T-cell (primary cell): Measurements from ENCODE around the gene ZNF142. TPM values are rescaled to one million over a fixed set of nuclear protein-coding genes. Genes with fewer than 3 reads are reported as not detected.

Experiments used
- ATAC-seq, 4 experiments: fragments of 200-7000 bp in 3 of 4; fragments of 150-1000 bp in 1 of 4; cut with Tn5 transposase; replicated peaks in 1 of 4; 1 replicate in 3 of 4; 2 replicates in 1 of 4; pipeline ENCODE4 v1.10.0; 2021; ENCODE audit warnings: moderate library complexity in 3 of 4, mild to moderate bottlenecking in 2 of 4, moderate number of reproducible peaks in 1 of 4
- CTCF ChIA-PET, 2 donors: fragments of 300-600 bp; sonication (Branson Sonifier 250); formaldehyde crosslinking; loops; one replicate each; lab custom pipeline; 2022; ENCODE audit warnings: antibody characterized with exemption in 2 of 2; lab: Charles Lee
- POLR2A ChIA-PET, 2 donors: fragments of 300-600 bp; sonication (Branson Sonifier 250); formaldehyde crosslinking; loops; one replicate each; lab custom pipeline; 2022; ENCODE audit warnings: antibody characterized with exemption in 2 of 2; lab: Charles Lee
- DNase-seq, 35 experiments: peaks; one replicate each; pipeline versions ENCODE4 v3.0.0 to v3.0.0-alpha.2; 2013 to 2023
- H3K27ac ChIP-seq: one replicate; pipeline ENCODE4 v1.5.1; 2013; ENCODE audit warnings: low read length
- H3K27me3 ChIP-seq, 2 experiments: replicated peaks in 1 of 2; 1 replicate in 1 of 2; 2 replicates in 1 of 2; pipeline versions ENCODE4 v1.6.1 to v1.7.0; 2013; ENCODE audit warnings: low read length in 1 of 2, mixed read lengths in 1 of 2; ENCODE audit not compliant: control insufficient read depth in 2 of 2, insufficient read depth in 2 of 2; ENCODE audit errors: extremely low read depth in 1 of 2
- H3K36me3 ChIP-seq, 2 donors: 1 replicate in 1 of 2; 2 replicates in 1 of 2; pipeline versions ENCODE4 v1.6.1 to v1.7.0; 2013; ENCODE audit warnings: low read length in 1 of 2; ENCODE audit not compliant: control insufficient read depth in 2 of 2, insufficient read depth in 1 of 2; ENCODE audit errors: extremely low read depth in 1 of 2
- H3K4me1 ChIP-seq, 2 experiments: 1 replicate in 1 of 2; 2 replicates in 1 of 2; pipeline versions ENCODE4 v1.6.1 to v1.7.0; 2013; ENCODE audit warnings: low read length in 2 of 2, mixed read lengths in 1 of 2; ENCODE audit not compliant: insufficient read depth in 2 of 2, control insufficient read depth in 1 of 2; ENCODE audit errors: extremely low read depth in 1 of 2
- H3K4me3 ChIP-seq, 2 donors: 1 replicate in 1 of 2; 2 replicates in 1 of 2; pipeline versions ENCODE4 v1.5.1 to v1.7.0; 2013; ENCODE audit warnings: mild to moderate bottlenecking in 2 of 2, low read length in 1 of 2, moderate library complexity in 1 of 2; ENCODE audit not compliant: control insufficient read depth in 1 of 2; ENCODE audit errors: extremely low read depth in 1 of 2
- H3K9me3 ChIP-seq: 2 replicates; pipeline ENCODE4 v1.7.0; 2013
- H3K27ac Mint-ChIP-seq, 2 donors: one replicate each; pipeline ENCODE4 v1.8.0; 2020 to 2021; ENCODE audit warnings: mild to moderate bottlenecking in 2 of 2, mixed read lengths in 2 of 2
- H3K27me3 Mint-ChIP-seq, 2 donors: one replicate each; pipeline ENCODE4 v1.8.0; 2021 to 2022; ENCODE audit warnings: mixed read lengths in 2 of 2
- H3K36me3 Mint-ChIP-seq: one replicate; pipeline ENCODE4 v1.8.0; 2021; ENCODE audit warnings: mixed read lengths
- H3K4me1 Mint-ChIP-seq, 3 donors: one replicate each; pipeline ENCODE4 v1.8.0; 2020 to 2022; ENCODE audit warnings: mixed read lengths in 3 of 3, mild to moderate bottlenecking in 1 of 3
- H3K4me3 Mint-ChIP-seq, 3 donors: one replicate each; pipeline ENCODE4 v1.8.0; 2020 to 2022; ENCODE audit warnings: mild to moderate bottlenecking in 3 of 3, mixed read lengths in 3 of 3, moderate library complexity in 3 of 3
- H3K9me3 Mint-ChIP-seq, 3 donors: one replicate each; pipeline ENCODE4 v1.8.0; 2020 to 2022; ENCODE audit warnings: mixed read lengths in 3 of 3
- WGBS: methylation state at CpG from one replicate; pipeline ENCODE4 v1.1.5; 2013; ENCODE audit warnings: missing lambda C conversion rate; ENCODE audit not compliant: insufficient coverage; 5-methylcytosine and 5-hydroxymethylcytosine counted together
- total RNA-seq, 35 experiments: library from RNA in 6 of 35; stranded (reverse) in 6 of 35; fragments of 120-200 nt in 1 of 35; gene quantifications; one replicate each; pipeline versions ENCODE4 v1.2.1 to v1.2.4 and lab custom pipeline; 2013 to 2026

Gene ZNF142
- total RNA-seq: 10 to 100 TPM; 38.1 to 65.0 (median 58.7) TPM
- total RNA-seq (2013): 20.0 TPM
- total RNA-seq (lab: John Stamatoyannopoulos, UW): 48.2 to 89.3 (median 65.7) reads per million in 29 experiments

GRCh38 chr2:218659258-218659987 lies at the start of gene ZNF142, which contains the start of gene BCS1L:
ZNF142 (minus strand) TSS chr2:218659623; CDS start chr2:218656429, 3,194 bp downstream.
BCS1L (plus strand) TSS chr2:218659683; CDS start chr2:218660988, 1,305 bp downstream.
- Mint-ChIP-seq H3K27me3 (no peaks in the 10 kb centered on the region), H3K27ac (peak within 1 kb of the TSS; percentile 83 to 88), H3K4me3 (peak within 1 kb of the TSS; percentile 82 to 96 (median 91)), H3K4me1 (peaks cover 33 to 34% (median 34%) of the 10 kb centered on the region in 3 donors), H3K36me3 (peaks cover 37% of the 10 kb centered on the region), H3K9me3 (no peaks in the 10 kb centered on the region)
- ChIA-PET POLR2A (interaction anchor here (0.6 to 2.4 kb wide), 6 partner anchors 12 to 730 kb away, joined by 3 to 10 read pairs (median 6); partner anchors contain the start of genes RNF25 (in 1 of the 2), STK36 (in 1 of the 2) and USP37 (in 1 of the 2)), CTCF (interaction anchor here (0.5 to 2.7 kb wide), 19 partner anchors 11 to 729 kb away, joined by 3 to 16 read pairs (median 4); partner anchors contain the start of genes DNPEP (in 1 of the 2), RNF25 (in 1 of the 2), STK36 (in 1 of the 2) and USP37 (in 1 of the 2))
- H3K36me3 ChIP-seq: peaks cover 2 to 44% of the 10 kb centered on the region in 2 donors
- peak within 1 kb of the TSS; percentile 58 for H3K27ac ChIP-seq
- H3K9me3 ChIP-seq: no peaks in the 10 kb centered on the region
- H3K4me3 ChIP-seq: peak within 1 kb of the TSS; percentile 89 to 91
- DNase-seq (peak; percentile 82 to 96 (median 90)), ATAC-seq (peak; percentile 97 to 99 (median 98))
- WGBS: 2% methylated on average over 25 of the region's 49 CpGs
- peaks cover 2 to 18% of the 10 kb centered on the region in 2 experiments for H3K4me1 ChIP-seq
- H3K27me3 ChIP-seq: no peaks in the 10 kb centered on the region

GRCh38 chr2:218708086-218708485 lies 48.7 kb upstream of the ZNF142 start:
- DNase-seq (no peak), ATAC-seq (no peak)

DNA sequence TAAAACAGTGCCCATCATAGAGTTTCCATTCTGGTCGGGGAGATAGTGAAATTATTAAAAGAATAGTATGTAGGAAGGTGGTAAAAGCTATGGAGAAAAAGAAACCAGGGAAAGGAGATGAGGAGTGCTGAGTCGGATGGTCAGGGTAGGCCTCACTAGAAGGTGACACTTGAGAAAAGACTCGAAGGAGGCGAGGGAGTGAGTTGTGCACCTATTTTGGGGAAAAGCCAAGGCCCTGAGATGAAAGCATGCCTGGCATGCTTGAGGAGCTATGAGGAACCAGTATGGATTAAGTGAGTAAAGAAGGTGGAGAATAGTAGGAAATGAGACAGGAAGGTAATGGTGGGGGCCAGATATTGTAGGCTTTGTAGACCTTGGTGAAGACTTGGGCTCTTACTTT lies 43.9 kb upstream of the ZNF142 start:
- ATAC-seq: no peak
- H3K9me3 Mint-ChIP-seq: no peaks in the 10 kb centered on the region
- no peak overlapping the region for H3K27ac Mint-ChIP-seq
- no peak for DNase-seq
- Histone ChIP-seq H3K4me1 (no peaks in the 10 kb centered on the region), H3K27me3 (peaks cover 0 to 9% of the 10 kb centered on the region in 2 experiments), H3K4me3 (no peak overlapping the region), H3K36me3 (peaks cover 0 to 2% of the 10 kb centered on the region in 2 donors), H3K9me3 (no peaks in the 10 kb centered on the region), H3K27ac (no peak overlapping the region)
- ChIA-PET CTCF (no interaction called here), POLR2A (no interaction called here)
- no peaks in the 10 kb centered on the region for H3K4me1 Mint-ChIP-seq
- peaks cover 10% of the 10 kb centered on the region for H3K36me3 Mint-ChIP-seq
- H3K4me3 Mint-ChIP-seq: no peak overlapping the region
- 75% methylated on average over 4 of the region's 4 CpGs for WGBS
- H3K27me3 Mint-ChIP-seq: peaks cover 6 to 10% of the 10 kb centered on the region in 2 donors

More at GRCh38 chr2:218708086-218708485, 48.7 kb upstream of the ZNF142 start:
- Mint-ChIP-seq H3K9me3 (no peaks in the 10 kb centered on the region), H3K4me3 (no peak overlapping the region), H3K27me3 (peaks cover 6 to 10% of the 10 kb centered on the region in 2 donors), H3K4me1 (peaks cover 12 to 15% (median 13%) of the 10 kb centered on the region in 3 donors), H3K27ac (no peak overlapping the region), H3K36me3 (no peaks in the 10 kb centered on the region)
- 86% methylated on average over 1 of the region's 4 CpGs for WGBS
- Histone ChIP-seq H3K4me3 (no peak overlapping the region), H3K9me3 (no peaks in the 10 kb centered on the region), H3K36me3 (no peaks in the 10 kb centered on the region), H3K27ac (no peak overlapping the region), H3K4me1 (peaks cover 6 to 21% of the 10 kb centered on the region in 2 experiments), H3K27me3 (peaks cover 0 to 9% of the 10 kb centered on the region in 2 experiments)
- ChIA-PET POLR2A (interaction anchor here (0.6 to 0.7 kb wide), 2 partner anchors 21 to 417 kb away, joined by 5 to 11 read pairs; no protein-coding TSS in a partner anchor), CTCF (interaction anchor here (0.6 to 0.8 kb wide), 4 partner anchors 20 to 180 kb away, joined by 3 to 11 read pairs (median 4); no protein-coding TSS in a partner anchor)

DNA sequence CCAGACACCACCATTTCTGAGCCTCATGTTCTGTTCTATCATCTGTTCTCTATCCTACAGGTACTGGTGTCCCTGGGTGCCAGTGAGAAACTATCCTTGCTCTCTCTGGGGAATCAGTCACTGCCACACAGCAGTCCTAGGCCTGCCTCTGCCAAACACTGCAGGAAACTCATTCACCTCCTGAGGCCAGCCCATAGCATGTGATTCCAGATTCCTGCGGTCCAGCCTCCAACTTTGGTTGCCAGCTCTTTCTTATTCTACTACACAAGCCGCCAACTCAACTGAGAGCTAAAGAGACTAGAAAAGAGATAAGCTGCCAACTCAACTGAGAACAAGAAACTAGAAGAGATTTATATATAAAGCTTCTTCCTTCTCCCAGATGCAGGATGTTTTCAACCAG lies 42.4 kb upstream of the ZNF142 start:
- Mint-ChIP-seq H3K4me1 (no peaks in the 10 kb centered on the region), H3K27ac (no peak overlapping the region), H3K4me3 (no peak overlapping the region), H3K27me3 (peaks cover 6 to 10% of the 10 kb centered on the region in 2 donors), H3K9me3 (no peaks in the 10 kb centered on the region), H3K36me3 (peaks cover 10% of the 10 kb centered on the region)
- Histone ChIP-seq H3K4me1 (no peaks in the 10 kb centered on the region), H3K36me3 (peaks cover 0 to 2% of the 10 kb centered on the region in 2 donors), H3K27me3 (peaks cover 0 to 7% of the 10 kb centered on the region in 2 experiments), H3K9me3 (no peaks in the 10 kb centered on the region), H3K4me3 (no peak overlapping the region), H3K27ac (no peak overlapping the region)
- ATAC-seq: no peak
- POLR2A ChIA-PET: no interaction called here
- DNase-seq: no peak
- CTCF ChIA-PET: no interaction called here
- WGBS: no CpG with 5 or more reads among the region's 2 CpGs

DNA sequence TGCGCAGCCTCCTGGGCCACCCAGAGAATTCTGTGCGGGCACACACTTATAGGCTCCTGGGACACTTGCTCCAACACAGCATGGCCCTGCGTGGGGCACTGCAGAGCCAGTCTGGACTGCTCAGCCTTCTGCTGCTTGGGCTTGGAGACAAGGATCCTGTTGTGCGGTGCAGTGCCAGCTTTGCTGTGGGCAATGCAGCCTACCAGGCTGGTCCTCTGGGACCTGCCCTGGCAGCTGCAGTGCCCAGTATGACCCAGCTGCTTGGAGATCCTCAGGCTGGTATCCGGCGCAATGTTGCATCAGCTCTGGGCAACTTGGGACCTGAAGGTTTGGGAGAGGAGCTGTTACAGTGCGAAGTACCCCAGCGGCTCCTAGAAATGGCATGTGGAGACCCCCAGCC lies 39.5 kb upstream of the ZNF142 start:
- H3K36me3 ChIP-seq: peaks cover 0 to 2% of the 10 kb centered on the region in 2 donors
- DNase-seq (no peak), ATAC-seq (no peak)
- H3K4me3 Mint-ChIP-seq: no peak overlapping the region
- H3K4me3 ChIP-seq: no peak overlapping the region
- peaks cover 19% of the 10 kb centered on the region for H3K36me3 Mint-ChIP-seq
- H3K27me3 Mint-ChIP-seq: no peaks in the 10 kb centered on the region
- CTCF ChIA-PET: no interaction called here
- no peaks in the 10 kb centered on the region for H3K27me3 ChIP-seq
- no peaks in the 10 kb centered on the region for H3K9me3 Mint-ChIP-seq
- H3K27ac ChIP-seq: no peak overlapping the region
- no peak overlapping the region for H3K27ac Mint-ChIP-seq
- 95% methylated on average over 8 of the region's 8 CpGs for WGBS
- no peaks in the 10 kb centered on the region for H3K4me1 ChIP-seq
- no peaks in the 10 kb centered on the region for H3K4me1 Mint-ChIP-seq
- H3K9me3 ChIP-seq: no peaks in the 10 kb centered on the region
- POLR2A ChIA-PET: interaction anchor here in 1 of 2 donors (1.6 kb wide), 1 partner anchor 12 kb away, joined by 4 read pairs; no protein-coding TSS in a partner anchor

DNA sequence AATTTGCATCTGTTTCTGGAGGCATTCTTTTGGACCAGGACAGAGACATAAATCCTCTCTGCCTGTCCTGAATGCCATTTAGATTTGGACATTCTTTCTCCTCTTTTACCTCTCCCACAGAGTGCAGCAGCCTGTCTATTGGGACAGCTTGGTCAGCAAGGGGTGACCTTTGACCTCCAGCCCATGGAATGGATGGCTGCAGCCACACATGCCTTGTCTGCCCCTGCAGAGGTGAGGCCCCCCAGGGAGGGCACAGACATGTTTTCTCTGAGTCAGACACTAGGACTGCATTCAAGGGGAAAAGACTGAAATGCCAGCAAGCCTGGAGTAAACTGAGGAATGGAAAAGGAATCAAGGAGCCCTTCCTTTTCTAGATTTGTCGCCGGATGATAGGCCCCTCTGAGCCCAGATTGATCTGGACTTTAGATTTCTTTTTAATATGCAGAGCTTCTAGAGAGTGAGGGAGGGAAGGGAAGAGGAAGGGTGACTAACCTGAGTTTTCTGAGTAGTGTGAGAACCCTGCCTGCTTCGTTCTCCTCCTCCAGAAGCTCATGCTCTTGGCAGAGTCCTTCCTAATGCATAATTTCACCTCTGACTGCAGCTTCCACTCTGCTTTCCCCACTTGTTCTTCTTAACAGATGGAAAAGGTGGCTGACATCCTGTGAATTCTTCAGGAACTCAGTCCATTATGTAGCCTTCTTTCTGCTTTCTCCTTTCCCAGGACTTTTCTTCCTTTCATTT lies 35.2 kb upstream of the ZNF142 start:
- Mint-ChIP-seq H3K4me3 (no peak overlapping the region), H3K27me3 (no peaks in the 10 kb centered on the region), H3K9me3 (no peaks in the 10 kb centered on the region), H3K4me1 (no peaks in the 10 kb centered on the region), H3K27ac (no peak overlapping the region), H3K36me3 (peaks cover 42% of the 10 kb centered on the region)
- H3K27me3 ChIP-seq: no peaks in the 10 kb centered on the region
- POLR2A ChIA-PET: no interaction called here
- DNase-seq: no peak
- no peak overlapping the region for H3K4me3 ChIP-seq
- H3K27ac ChIP-seq: no peak overlapping the region
- WGBS: no CpG with 5 or more reads among the region's 3 CpGs
- CTCF ChIA-PET: interaction anchor here in 1 of 2 donors (0.7 kb wide), 2 partner anchors 127 to 450 kb away, joined by 3 to 4 read pairs; no protein-coding TSS in a partner anchor
- ATAC-seq: no peak
- H3K9me3 ChIP-seq: no peaks in the 10 kb centered on the region
- H3K4me1 ChIP-seq: no peaks in the 10 kb centered on the region
- H3K36me3 ChIP-seq: peaks cover 4 to 12% of the 10 kb centered on the region in 2 donors
